Mammary epithelial cell (primary cell): ENCODE measurements around the gene SLIT3.

Source experiments
- CTCF ChIP-seq, 2 donors: IDR thresholded peaks in 1 of 2; conservative IDR thresholded peaks in 1 of 2; 2 replicates each; pipeline ENCODE4 v1.5.1; 2011 to 2012; ENCODE audit warnings: inconsistent platforms in 2 of 2, low read length in 2 of 2, mild to moderate bottlenecking in 2 of 2, control low read depth in 1 of 2, low read depth in 1 of 2; ENCODE audit not compliant: insufficient read depth in 1 of 2; ENCODE audit errors: extremely low read depth in 1 of 2
- EZH2 ChIP-seq: IDR thresholded peaks from 2 replicates; pipeline ENCODE4 v1.6.1; 2012; ENCODE audit warnings: low read length, inconsistent platforms, borderline replicate concordance

GRCh38 chr5:168697034-168697720 lies 603.8 kb downstream of the SLIT3 start:
- no peak for TF ChIP-seq CTCF (conservative IDR thresholded peaks at IDR 0.05 in 1 of 2, IDR thresholded peaks at IDR 0.05 in 1 of 2; ENCODE audit: extremely low read depth in 1 of 2, insufficient read depth in 1 of 2, low read depth in 1 of 2, low read length in 2 of 2)
- no peak for TF ChIP-seq EZH2
